GM23338 (cell line): Measurements from ENCODE around the gene IFITM1.

Source experiments
- CREB1 ChIP-seq: fragments of 250-450 bp; sonication (Bioruptor Pico); IDR thresholded peaks from 2 replicates; pipeline ENCODE4 v1.5.0; 2020; ENCODE audit warnings: low read depth, mild to moderate bottlenecking, moderate library complexity
- CTCF ChIP-seq, 2 experiments: fragments of 200-600 bp in 1 of 2; sonication (generic) in 1 of 2; conservative IDR thresholded peaks; 2 replicates each; pipeline versions ENCODE4 v1.5.1 to v1.6.1; 2016 to 2017; ENCODE audit warnings: antibody characterized with exemption in 2 of 2, low read depth in 2 of 2, mild to moderate bottlenecking in 2 of 2, moderate library complexity in 1 of 2
- ETS1 ChIP-seq: IDR thresholded peaks from 2 replicates; pipeline ENCODE4 v1.6.1; 2016; ENCODE audit warnings: antibody characterized with exemption
- EZH2 ChIP-seq: fragments of 200-600 bp; sonication (generic); IDR thresholded peaks from one replicate; pipeline ENCODE4 v1.8.0; 2017; ENCODE audit warnings: antibody characterized with exemption, mild to moderate bottlenecking, low read depth; ENCODE audit not compliant: unreplicated experiment
- EZH2phosphoT487 ChIP-seq: fragments of 200-600 bp; sonication (generic); IDR thresholded peaks from one replicate; pipeline ENCODE4 v1.8.1; 2018; ENCODE audit warnings: antibody characterized with exemption; ENCODE audit not compliant: unreplicated experiment
- JUNB ChIP-seq: IDR thresholded peaks from one replicate; pipeline ENCODE4 v1.6.1; 2016; ENCODE audit warnings: antibody characterized with exemption; ENCODE audit not compliant: unreplicated experiment
- NANOG ChIP-seq: IDR thresholded peaks from 2 replicates; pipeline ENCODE4 v1.6.1; 2016; ENCODE audit warnings: antibody characterized with exemption, borderline replicate concordance
- POLR2AphosphoS5 ChIP-seq: IDR thresholded peaks from 2 replicates; pipeline ENCODE4 v1.6.1; 2016; ENCODE audit warnings: antibody characterized with exemption, low read depth
- REST ChIP-seq: IDR thresholded peaks from one replicate; pipeline ENCODE4 v1.6.1; 2018; ENCODE audit warnings: antibody characterized with exemption; ENCODE audit not compliant: unreplicated experiment

GRCh38 chr11:324156-324555 is 10.3 kb downstream of the IFITM1 start:
- TF ChIP-seq REST, result no peak
- TF ChIP-seq POLR2AphosphoS5, result no peak
- TF ChIP-seq CREB1, result no peak
- TF ChIP-seq CTCF (conservative IDR thresholded peaks at IDR 0.05; ENCODE audit: low read depth in 2 of 2), result no peak
- no peak for TF ChIP-seq EZH2
- TF ChIP-seq EZH2phosphoT487, result no peak
- no peak for TF ChIP-seq JUNB
- no peak for TF ChIP-seq NANOG
- no peak for TF ChIP-seq ETS1
